Heart left ventricle (tissue), 13 donors: ENCODE data around the gene TBCB.

Experiments
- POLR2A ChIP-seq, 2 donors: fragments of 450-650 bp; IDR thresholded peaks; one replicate each; pipeline ENCODE4 v1.6.1; 2017; ENCODE audit warnings: antibody characterized with exemption in 2 of 2, mild to moderate bottlenecking in 2 of 2, moderate library complexity in 2 of 2
- TF ChIP-seq, protein P1 (sequence below), 12 donors: fragments of 200-600 bp; sonication (generic) in 4 of 12; IDR thresholded peaks; one replicate each; pipeline versions ENCODE4 v1.5.0 to v1.8.0; 2018 to 2022; ENCODE audit warnings: antibody characterized with exemption in 12 of 12, mild to moderate bottlenecking in 5 of 12
- donor health status: ischemic (EF 13 %, LVEDD 7.1; RV severe dilation, severe dysfunction).
- donor health status: DM: no; HTN: yes; CAD: no.
- donor health status: DM: no; HTN: no; CAD: no.
- donor health status: ischemic (EF 25% LVEDD 6.9; RV normal size, moderate dysfunction).
- donor health status: ischemic (EF 25% LVEDD 5.7; RV mildly dilated, moderate dysfunction).
- donor health status: ischemic (EF 35%, LVEDD 5.7; RV mildly dilated, moderate dysfunction).
- donor health status: nonischemic (EF 11% LVEDD 7.7; RV severe dilation, severe dysfunction).
- donor health status: DM: yes; HTN: yes; CAD: no.
- donor health status: PGD.
- donor health status: ischemic (EF 29% LVEDD 5.4; RV normal size, mild dysfunction).
- donor health status: nonischemic (EF 23%, LVEDD 6.1; RV moderate dilation, normal function).

DNA sequence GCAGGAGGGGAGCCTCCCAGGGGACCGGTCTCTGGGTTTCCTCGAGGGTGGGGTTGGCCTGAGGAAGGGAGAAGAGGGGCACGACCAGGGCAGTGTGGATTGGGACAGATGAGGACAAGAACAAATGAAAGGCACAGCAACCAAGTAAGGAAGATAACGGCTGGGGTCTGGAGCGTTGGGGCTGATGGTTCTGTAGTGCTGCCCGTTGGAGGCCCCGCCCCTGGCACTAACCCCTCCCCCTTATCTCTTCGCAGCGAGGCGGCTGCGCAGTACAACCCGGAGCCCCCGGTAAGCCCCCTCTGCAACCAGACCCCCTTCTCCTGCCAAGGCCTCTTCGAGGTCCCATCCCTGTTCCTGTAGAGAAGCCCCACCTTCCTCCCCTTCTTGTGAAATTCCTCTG lies 26.8 kb downstream of the TBCB start:
- no peak for TF ChIP-seq POLR2A (IDR thresholded peaks at IDR 0.05)
- TF ChIP-seq, protein P1, sequence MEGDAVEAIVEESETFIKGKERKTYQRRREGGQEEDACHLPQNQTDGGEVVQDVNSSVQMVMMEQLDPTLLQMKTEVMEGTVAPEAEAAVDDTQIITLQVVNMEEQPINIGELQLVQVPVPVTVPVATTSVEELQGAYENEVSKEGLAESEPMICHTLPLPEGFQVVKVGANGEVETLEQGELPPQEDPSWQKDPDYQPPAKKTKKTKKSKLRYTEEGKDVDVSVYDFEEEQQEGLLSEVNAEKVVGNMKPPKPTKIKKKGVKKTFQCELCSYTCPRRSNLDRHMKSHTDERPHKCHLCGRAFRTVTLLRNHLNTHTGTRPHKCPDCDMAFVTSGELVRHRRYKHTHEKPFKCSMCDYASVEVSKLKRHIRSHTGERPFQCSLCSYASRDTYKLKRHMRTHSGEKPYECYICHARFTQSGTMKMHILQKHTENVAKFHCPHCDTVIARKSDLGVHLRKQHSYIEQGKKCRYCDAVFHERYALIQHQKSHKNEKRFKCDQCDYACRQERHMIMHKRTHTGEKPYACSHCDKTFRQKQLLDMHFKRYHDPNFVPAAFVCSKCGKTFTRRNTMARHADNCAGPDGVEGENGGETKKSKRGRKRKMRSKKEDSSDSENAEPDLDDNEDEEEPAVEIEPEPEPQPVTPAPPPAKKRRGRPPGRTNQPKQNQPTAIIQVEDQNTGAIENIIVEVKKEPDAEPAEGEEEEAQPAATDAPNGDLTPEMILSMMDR (IDR thresholded peaks at IDR 0.05): no peak
